Muscle of back (tissue), 11 donors: ENCODE results near the gene FAM131C. TPM values are rescaled to one million over a fixed set of nuclear protein-coding genes. Genes with fewer than 3 reads are reported as not detected.

Experiments
- DNase-seq, 3 donors: peaks; one replicate each; pipeline versions ENCODE4 v3.0.0 to v3.0.0-alpha.2; 2013
- polyA plus RNA-seq, 10 donors: library from polyadenylated mRNA; unstranded; fragments of 120-200 nt; gene quantifications; one replicate each; pipeline ENCODE4 v1.2.1, GENCODE V29; 2013; ENCODE audit not compliant: insufficient read length in 10 of 10

The FAM131C gene
- polyA plus RNA-seq, 10 donors = 0.15 to 0.29 (median 0.20) TPM; not detected in 4

- DNase-seq = no peak
Measured at GRCh38 chr1:16015960-16016901, 57.2 kb downstream of the FAM131C start.

GRCh38 chr1:16015491-16015890, 58.0 kb downstream of the FAM131C start:
- DNase-seq = no peak

GRCh38 chr1:16014509-16015482, 58.7 kb downstream of the FAM131C start:
- peak in 1 of 3 donors; percentile 73 for DNase-seq

GRCh38 chr1:16013908-16014258, 59.6 kb downstream of the FAM131C start:
- no peak for DNase-seq

GRCh38 chr1:16013220-16013907, 60.1 kb downstream of the FAM131C start:
- peak; percentile 69 to 82 (median 72) for DNase-seq

- DNase-seq = peak; percentile 71 to 79 (median 74)
Measured at GRCh38 chr1:16012590-16013219, 60.7 kb downstream of the FAM131C start.

- DNase-seq = no peak
Measured at GRCh38 chr1:16011936-16012589, 61.4 kb downstream of the FAM131C start.

GRCh38 chr1:16010837-16011236, 62.6 kb downstream of the FAM131C start:
- DNase-seq = no peak

GRCh38 chr1:16009678-16010077, 63.8 kb downstream of the FAM131C start:
- no peak for DNase-seq

GRCh38 chr1:16009030-16009460, 64.4 kb downstream of the FAM131C start:
- DNase-seq = peak; percentile 54 to 82 (median 72)

Other genes starting within 250 kb of the FAM131C start
- 10 to 100 TPM; 28.0 to 40.5 (median 34.9) TPM for gene SPEN, start 225.9 kb downstream of the FAM131C start, polyA plus RNA-seq
- 10 to 100 TPM; 16.9 to 33.7 (median 23.1) TPM for gene ZBTB17, start 97.5 kb downstream of the FAM131C start, polyA plus RNA-seq
- under 1 TPM in 1 of 10 donors, not detected in 9; 0.07 TPM for gene SRARP, start 69.4 kb downstream of the FAM131C start, polyA plus RNA-seq
- gene HSPB7, start 55.6 kb downstream of the FAM131C start, polyA plus RNA-seq = 100 to 1,000 TPM in 9 of 10 donors, 10 to 100 TPM in 1; 96.0 to 165 (median 132) TPM
- 1 to 10 TPM in 3 of 10 donors, under 1 TPM in 7; 0.27 to 1.2 (median 0.59) TPM for gene CLCNKA, start 51.6 kb downstream of the FAM131C start, polyA plus RNA-seq
- under 1 TPM in 7 of 10 donors, not detected in 3; 0.07 to 0.44 (median 0.16) TPM for gene CLCNKB, start 29.9 kb downstream of the FAM131C start, polyA plus RNA-seq
- gene EPHA2, start 82.4 kb upstream of the FAM131C start, polyA plus RNA-seq = 1 to 10 TPM; 5.6 to 9.2 (median 7.0) TPM
- gene ARHGEF19, start 139.0 kb upstream of the FAM131C start, polyA plus RNA-seq = 10 to 100 TPM in 2 of 10 donors, 1 to 10 TPM in 8; 1.7 to 12.4 (median 2.8) TPM
- 1 to 10 TPM; 1.2 to 3.6 (median 2.3) TPM for gene CPLANE2, start 163.5 kb upstream of the FAM131C start, polyA plus RNA-seq